ENCODE data around the gene ADAM19.

The ADAM19 gene

GRCh38 chr5:157535042-157535865 lies 40.3 kb downstream of the ADAM19 start:
- H3K4me3 Mint-ChIP-seq: no peak overlapping the region
- peaks cover 64% of the 10 kb centered on the region for H3K4me1 Mint-ChIP-seq (ENCODE audit: low read depth)
- no peaks in the 10 kb centered on the region for H3K9me3 Mint-ChIP-seq
- H3K27ac Mint-ChIP-seq: peak overlapping the region; percentile 63
- peaks cover 91% of the 10 kb centered on the region for H3K36me3 Mint-ChIP-seq (ENCODE audit: low read depth)
- no peak for DNase-seq (ENCODE audit: low spot score)
- no peaks in the 10 kb centered on the region for H3K27me3 Mint-ChIP-seq (ENCODE audit: low read depth)

- no peaks in the 10 kb centered on the region for H3K9me3 Mint-ChIP-seq
- no peak overlapping the region for H3K27ac Mint-ChIP-seq
- no peak overlapping the region for H3K4me3 Mint-ChIP-seq
- peaks cover 65% of the 10 kb centered on the region for H3K4me1 Mint-ChIP-seq (ENCODE audit: low read depth)
- no peaks in the 10 kb centered on the region for H3K27me3 Mint-ChIP-seq (ENCODE audit: low read depth)
- peaks cover 96% of the 10 kb centered on the region for H3K36me3 Mint-ChIP-seq (ENCODE audit: low read depth)
- DNase-seq (ENCODE audit: low spot score): no peak
Measured at GRCh38 chr5:157533011-157533481, 42.5 kb downstream of the ADAM19 start.

GRCh38 chr5:157532022-157532421 lies 43.6 kb downstream of the ADAM19 start:
- Mint-ChIP-seq H3K27me3 (ENCODE audit: low read depth) (no peaks in the 10 kb centered on the region), H3K27ac (no peak overlapping the region), H3K36me3 (ENCODE audit: low read depth) (peaks cover 97% of the 10 kb centered on the region), H3K4me3 (no peak overlapping the region), H3K4me1 (ENCODE audit: low read depth) (peaks cover 66% of the 10 kb centered on the region), H3K9me3 (no peaks in the 10 kb centered on the region)
- DNase-seq (ENCODE audit: low spot score): no peak

GRCh38 chr5:157530226-157530972 lies 45.2 kb downstream of the ADAM19 start:
- Mint-ChIP-seq H3K27ac (peak overlapping the region; percentile 45), H3K4me3 (no peak overlapping the region), H3K36me3 (ENCODE audit: low read depth) (peaks cover 91% of the 10 kb centered on the region), H3K27me3 (ENCODE audit: low read depth) (no peaks in the 10 kb centered on the region), H3K4me1 (ENCODE audit: low read depth) (peaks cover 62% of the 10 kb centered on the region), H3K9me3 (no peaks in the 10 kb centered on the region)
- no peak for DNase-seq (ENCODE audit: low spot score)

- H3K4me1 Mint-ChIP-seq (ENCODE audit: low read depth): peaks cover 60% of the 10 kb centered on the region
- H3K9me3 Mint-ChIP-seq: no peaks in the 10 kb centered on the region
- no peak for DNase-seq (ENCODE audit: low spot score)
- H3K27me3 Mint-ChIP-seq (ENCODE audit: low read depth): no peaks in the 10 kb centered on the region
- H3K27ac Mint-ChIP-seq: no peak overlapping the region
- H3K36me3 Mint-ChIP-seq (ENCODE audit: low read depth): peaks cover 91% of the 10 kb centered on the region
- no peak overlapping the region for H3K4me3 Mint-ChIP-seq
Measured at GRCh38 chr5:157529002-157529401, 46.6 kb downstream of the ADAM19 start.

- DNase-seq (ENCODE audit: low spot score): no peak
- Mint-ChIP-seq H3K36me3 (ENCODE audit: low read depth) (peaks cover 95% of the 10 kb centered on the region), H3K27me3 (ENCODE audit: low read depth) (no peaks in the 10 kb centered on the region), H3K9me3 (no peaks in the 10 kb centered on the region), H3K4me1 (ENCODE audit: low read depth) (peaks cover 57% of the 10 kb centered on the region), H3K4me3 (no peak overlapping the region), H3K27ac (no peak overlapping the region)
Measured at GRCh38 chr5:157528036-157528632, 47.4 kb downstream of the ADAM19 start.

GRCh38 chr5:157524887-157525286 lies 50.7 kb downstream of the ADAM19 start:
- no peaks in the 10 kb centered on the region for H3K27me3 Mint-ChIP-seq (ENCODE audit: low read depth)
- H3K4me1 Mint-ChIP-seq (ENCODE audit: low read depth): peaks cover 57% of the 10 kb centered on the region
- no peak overlapping the region for H3K4me3 Mint-ChIP-seq
- DNase-seq (ENCODE audit: low spot score): no peak
- H3K9me3 Mint-ChIP-seq: no peaks in the 10 kb centered on the region
- H3K27ac Mint-ChIP-seq: no peak overlapping the region
- H3K36me3 Mint-ChIP-seq (ENCODE audit: low read depth): peaks cover 90% of the 10 kb centered on the region

- Mint-ChIP-seq H3K27ac (no peak overlapping the region), H3K4me1 (ENCODE audit: low read depth) (peaks cover 58% of the 10 kb centered on the region), H3K27me3 (ENCODE audit: low read depth) (no peaks in the 10 kb centered on the region), H3K36me3 (ENCODE audit: low read depth) (peaks cover 89% of the 10 kb centered on the region), H3K4me3 (no peak overlapping the region), H3K9me3 (no peaks in the 10 kb centered on the region)
- no peak for DNase-seq (ENCODE audit: low spot score)
Measured at GRCh38 chr5:157523976-157524375, 51.6 kb downstream of the ADAM19 start.

- Mint-ChIP-seq H3K36me3 (ENCODE audit: low read depth) (peaks cover 89% of the 10 kb centered on the region), H3K9me3 (no peaks in the 10 kb centered on the region), H3K4me3 (no peak overlapping the region), H3K4me1 (ENCODE audit: low read depth) (peaks cover 53% of the 10 kb centered on the region), H3K27me3 (ENCODE audit: low read depth) (no peaks in the 10 kb centered on the region), H3K27ac (peak overlapping the region; percentile 2)
- no peak for DNase-seq (ENCODE audit: low spot score)
Measured at GRCh38 chr5:157521704-157522029, 53.9 kb downstream of the ADAM19 start.

- no peaks in the 10 kb centered on the region for H3K27me3 Mint-ChIP-seq (ENCODE audit: low read depth)
- peak overlapping the region; percentile 8 for H3K27ac Mint-ChIP-seq
- H3K4me3 Mint-ChIP-seq: no peak overlapping the region
- no peak for DNase-seq (ENCODE audit: low spot score)
- peaks cover 51% of the 10 kb centered on the region for H3K4me1 Mint-ChIP-seq (ENCODE audit: low read depth)
- H3K36me3 Mint-ChIP-seq (ENCODE audit: low read depth): peaks cover 92% of the 10 kb centered on the region
- H3K9me3 Mint-ChIP-seq: no peaks in the 10 kb centered on the region
Measured at GRCh38 chr5:157520911-157521703, 54.5 kb downstream of the ADAM19 start.

- Mint-ChIP-seq H3K9me3 (no peaks in the 10 kb centered on the region), H3K4me1 (ENCODE audit: low read depth) (peaks cover 53% of the 10 kb centered on the region), H3K36me3 (ENCODE audit: low read depth) (peaks cover 92% of the 10 kb centered on the region), H3K27ac (no peak overlapping the region), H3K4me3 (peak overlapping the region; percentile 32), H3K27me3 (ENCODE audit: low read depth) (no peaks in the 10 kb centered on the region)
- peak; percentile 12 for DNase-seq (ENCODE audit: low spot score)
Measured at GRCh38 chr5:157519579-157520253, 55.9 kb downstream of the ADAM19 start.

- Mint-ChIP-seq H3K4me3 (peak overlapping the region; percentile 42), H3K4me1 (ENCODE audit: low read depth) (peaks cover 53% of the 10 kb centered on the region), H3K27me3 (ENCODE audit: low read depth) (no peaks in the 10 kb centered on the region), H3K27ac (no peak overlapping the region), H3K9me3 (no peaks in the 10 kb centered on the region), H3K36me3 (ENCODE audit: low read depth) (peaks cover 89% of the 10 kb centered on the region)
- peak; percentile 51 for DNase-seq (ENCODE audit: low spot score)
Measured at GRCh38 chr5:157518963-157519362, 56.6 kb downstream of the ADAM19 start.

GRCh38 chr5:157516626-157517325 lies 58.8 kb downstream of the ADAM19 start:
- Mint-ChIP-seq H3K4me1 (ENCODE audit: low read depth) (peaks cover 59% of the 10 kb centered on the region), H3K27me3 (ENCODE audit: low read depth) (no peaks in the 10 kb centered on the region), H3K9me3 (no peaks in the 10 kb centered on the region), H3K4me3 (no peak overlapping the region), H3K36me3 (ENCODE audit: low read depth) (peaks cover 92% of the 10 kb centered on the region), H3K27ac (peak overlapping the region; percentile 16)
- DNase-seq (ENCODE audit: low spot score): no peak
